ENCODE results near the gene TMEM208.
A peak's percentile ranks its signal among the peaks of the same experiment; 100 is the strongest.

Gene TMEM208

DNA sequence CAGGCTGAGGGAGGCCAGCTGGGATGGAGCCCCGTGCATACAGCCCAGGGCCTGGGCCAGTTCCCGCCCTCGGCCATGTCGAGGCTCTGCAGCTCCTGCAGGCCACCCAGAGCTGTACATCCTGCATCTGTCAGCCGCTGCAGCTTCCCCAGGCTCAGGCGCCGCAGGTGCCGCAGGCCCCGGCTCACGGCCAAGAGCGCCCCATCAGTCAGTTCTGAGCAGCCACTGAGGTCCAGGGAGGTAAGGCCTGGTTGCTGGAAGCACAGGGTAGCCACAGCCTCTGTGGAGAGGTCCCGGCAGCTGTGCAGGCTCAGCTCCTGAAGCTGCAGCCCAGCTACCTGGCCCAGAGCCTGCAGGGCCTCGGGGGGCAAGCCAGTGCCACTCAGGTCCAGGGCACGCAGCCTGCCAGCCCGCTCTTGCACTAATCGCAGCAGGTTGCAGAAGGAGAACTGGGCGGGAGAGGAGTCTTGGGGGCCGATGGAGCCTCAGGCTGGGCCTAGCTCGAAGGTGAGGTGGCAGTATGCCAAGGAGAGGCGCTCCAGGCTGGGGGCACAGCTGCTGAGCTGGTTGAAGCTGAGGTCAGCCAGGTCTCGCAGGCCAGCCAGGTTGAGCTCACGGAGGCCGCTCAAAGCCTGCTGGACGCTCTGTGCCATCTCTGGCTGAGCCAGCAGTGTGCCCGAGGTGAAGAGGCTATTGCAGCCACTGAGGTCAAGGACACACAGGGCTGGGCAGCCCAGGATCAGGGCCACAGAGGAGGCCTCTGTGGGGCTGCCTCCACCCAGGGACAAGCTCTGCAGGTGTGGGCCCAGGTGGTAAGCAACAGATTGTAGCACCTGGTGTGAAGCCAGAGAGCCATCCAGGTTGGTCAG is 16.6 kb upstream of the TMEM208 start:
- DNase-seq, result no peak

DNA sequence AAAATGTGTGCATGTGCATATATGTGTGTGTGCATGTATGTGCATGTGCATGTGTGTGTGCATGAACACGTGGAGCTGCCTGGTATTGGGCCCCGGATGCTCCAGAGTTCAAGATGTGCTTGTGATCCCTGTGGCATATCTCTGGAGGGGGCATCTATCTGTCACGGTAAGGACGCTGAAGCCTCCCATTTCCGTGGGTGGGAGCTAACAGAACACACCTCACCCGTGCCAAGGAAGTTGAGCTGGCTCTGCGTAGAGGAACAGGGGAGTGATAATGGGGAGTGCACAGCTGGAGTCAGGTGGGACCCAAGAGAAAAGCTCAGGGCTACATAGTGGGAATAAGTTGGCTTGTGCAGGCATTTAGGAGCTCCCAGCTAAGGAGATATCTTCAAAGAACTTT is 15.3 kb upstream of the TMEM208 start:
- DNase-seq, result no peak

DNA sequence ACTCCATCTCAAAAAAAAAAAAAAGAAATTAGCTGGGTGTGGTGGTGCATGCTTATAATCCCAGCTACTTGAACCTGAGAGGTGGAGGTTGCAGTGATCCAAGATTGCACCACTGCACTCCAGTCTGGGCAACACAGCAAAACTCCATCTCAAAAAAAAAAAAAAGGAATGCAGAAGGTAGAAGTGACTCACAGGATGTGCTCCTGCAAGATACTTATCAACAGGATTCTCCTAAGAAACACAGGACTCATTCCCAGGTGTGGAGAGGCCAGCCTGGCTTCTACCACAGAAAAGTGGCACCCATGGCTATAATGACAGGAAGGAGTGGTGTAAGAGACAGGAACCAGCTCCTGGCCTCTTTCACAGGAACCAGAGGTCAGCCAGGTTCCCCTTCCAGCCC is 14.2 kb upstream of the TMEM208 start:
- DNase-seq, result no peak

DNA sequence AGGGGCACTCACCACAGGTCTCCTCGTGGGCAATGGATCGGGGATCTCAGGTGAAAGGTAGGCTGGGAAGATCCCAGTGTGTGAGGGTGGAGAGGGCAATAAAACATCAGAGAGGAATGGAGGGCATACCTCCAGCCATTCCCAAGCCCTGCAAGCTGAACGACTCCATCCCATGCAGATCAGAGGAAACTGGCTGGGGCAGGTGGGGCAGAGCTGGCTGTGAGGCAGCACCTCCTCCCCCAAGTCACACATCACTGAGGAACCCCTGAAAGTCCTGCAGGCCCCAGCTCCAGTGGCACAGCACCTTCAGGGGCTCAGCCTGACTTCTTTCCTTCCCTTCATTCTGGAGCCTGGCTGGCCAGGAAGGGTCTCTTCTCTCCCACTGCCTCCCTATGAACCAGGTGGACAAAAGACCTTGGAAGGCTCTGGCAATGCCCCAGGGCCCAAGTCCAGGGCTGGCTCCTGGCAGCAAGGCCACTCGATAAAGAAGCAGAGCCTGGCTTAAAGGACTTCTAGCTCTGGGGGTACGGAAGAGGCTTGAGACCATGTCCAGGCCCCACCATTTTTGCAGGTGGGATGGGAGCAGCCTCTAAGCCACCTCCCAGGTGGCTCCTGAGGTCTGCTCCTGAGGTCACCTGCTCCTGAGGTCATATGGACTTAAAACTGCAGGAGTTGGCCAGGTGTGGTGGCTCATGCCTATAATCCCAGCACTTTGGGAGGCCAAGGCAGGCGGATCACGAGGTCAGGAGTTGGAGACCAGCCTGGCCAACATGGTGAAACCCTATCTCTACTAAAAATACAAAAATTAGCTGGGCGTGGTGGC is 13.5 kb upstream of the TMEM208 start:
- DNase-seq, result no peak

DNA sequence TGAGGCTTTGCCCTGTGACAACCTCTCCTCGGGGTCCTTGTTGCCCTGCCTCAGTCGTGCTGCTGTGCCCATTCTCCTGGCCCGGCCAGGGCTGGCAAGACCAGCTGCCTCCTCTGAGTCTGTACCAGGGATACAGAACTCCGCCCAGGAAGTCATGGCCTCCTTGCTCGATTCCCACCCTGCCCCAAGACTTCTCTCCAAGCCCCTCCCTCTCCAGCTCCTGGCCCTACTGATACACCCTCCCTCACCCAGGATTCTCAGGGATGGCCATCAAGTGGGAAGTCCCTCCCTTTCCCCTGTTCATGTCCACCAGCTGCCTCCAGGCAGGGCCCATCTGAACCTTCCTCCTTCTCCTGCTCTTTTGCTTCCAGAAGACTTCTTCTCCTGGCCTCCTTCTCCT is 11.2 kb upstream of the TMEM208 start:
- DNase-seq, result no peak

DNA sequence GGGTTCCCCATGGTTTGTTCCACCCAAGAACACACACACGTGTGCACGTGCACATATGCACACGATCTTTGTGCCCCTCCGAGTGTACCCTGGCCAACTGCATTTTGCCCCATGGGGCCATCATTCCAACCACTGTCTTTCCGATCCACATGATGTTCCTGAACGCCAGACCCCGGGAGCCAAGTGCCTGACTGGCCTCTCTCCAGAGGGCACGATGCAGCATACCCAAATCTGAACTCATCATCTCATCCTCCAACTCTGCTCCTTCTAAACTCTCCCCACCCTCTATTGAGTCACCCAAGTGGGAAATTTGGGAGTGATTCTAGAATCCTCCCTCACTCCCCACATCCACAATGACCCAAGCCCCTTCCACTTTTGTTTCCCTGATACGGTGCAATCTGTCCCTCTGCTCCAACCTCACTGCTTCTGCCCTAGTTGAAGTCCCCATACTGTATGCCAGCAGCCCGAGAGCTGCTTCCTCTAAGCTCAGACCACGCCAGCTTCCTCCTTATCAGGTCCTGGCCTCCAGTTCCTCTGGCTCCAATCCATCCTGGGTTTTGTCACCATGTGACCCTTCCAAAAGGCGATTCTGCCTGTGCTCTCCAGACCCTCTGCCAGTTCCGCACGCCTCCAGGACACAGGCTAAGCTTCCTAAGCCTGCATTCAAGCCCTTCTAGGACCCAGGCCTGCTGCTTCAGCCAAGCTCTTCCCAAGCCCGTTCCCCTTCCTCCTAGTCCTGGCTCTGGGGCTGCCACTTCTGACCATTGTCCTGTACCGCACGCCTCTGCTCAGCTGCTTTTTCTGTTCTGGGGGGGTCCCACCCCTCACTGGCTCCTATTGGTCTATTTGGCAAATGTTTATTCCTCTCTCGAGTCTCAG is 10.1 kb upstream of the TMEM208 start:
- peak; percentile 90 for DNase-seq

DNA sequence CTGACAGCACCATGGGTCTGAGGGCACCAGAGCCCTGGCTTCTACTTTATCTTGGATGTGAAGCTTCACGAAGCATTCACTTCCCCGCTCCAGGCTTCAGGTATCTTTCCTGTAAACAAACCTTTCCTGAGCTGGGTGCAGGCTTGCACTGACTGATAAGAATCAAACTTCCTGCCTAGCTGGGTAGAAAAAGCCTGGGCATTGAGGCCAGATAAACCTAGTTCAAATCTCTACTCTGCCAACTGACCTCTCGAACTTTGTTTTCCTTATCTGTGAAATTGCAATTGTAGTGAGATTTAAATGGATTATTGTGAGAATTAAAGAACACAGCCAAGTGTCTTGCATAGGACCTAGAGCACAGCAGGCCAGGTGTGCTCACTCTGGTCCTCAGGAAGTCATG is 2.9 kb upstream of the TMEM208 start:
- DNase-seq, result no peak

DNA sequence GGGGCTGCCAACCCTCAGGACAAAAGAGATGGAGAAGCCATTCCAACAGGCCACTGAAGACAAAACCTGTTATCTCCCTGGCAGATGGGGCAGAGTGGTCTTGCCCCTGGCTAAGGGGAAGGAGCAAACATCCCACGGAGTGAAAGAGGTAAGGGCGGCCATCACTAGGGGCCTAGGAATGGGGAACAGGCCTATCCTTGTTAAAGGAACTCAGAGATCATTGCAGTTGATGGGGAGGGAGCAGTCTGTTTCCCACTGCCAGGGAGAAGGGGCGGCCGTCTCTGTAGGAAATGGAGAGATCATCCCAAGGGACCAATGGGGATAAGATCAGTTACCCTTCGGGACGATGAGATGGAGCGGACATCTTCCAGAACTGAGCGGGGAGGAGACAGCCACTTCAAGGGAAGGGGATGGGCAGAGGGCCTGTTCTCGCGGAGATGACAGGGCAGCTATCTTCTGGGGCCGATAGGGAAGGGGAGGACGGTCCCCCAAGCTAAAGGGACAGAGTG is 581 bp upstream of the TMEM208 start:
- no peak for DNase-seq

DNA sequence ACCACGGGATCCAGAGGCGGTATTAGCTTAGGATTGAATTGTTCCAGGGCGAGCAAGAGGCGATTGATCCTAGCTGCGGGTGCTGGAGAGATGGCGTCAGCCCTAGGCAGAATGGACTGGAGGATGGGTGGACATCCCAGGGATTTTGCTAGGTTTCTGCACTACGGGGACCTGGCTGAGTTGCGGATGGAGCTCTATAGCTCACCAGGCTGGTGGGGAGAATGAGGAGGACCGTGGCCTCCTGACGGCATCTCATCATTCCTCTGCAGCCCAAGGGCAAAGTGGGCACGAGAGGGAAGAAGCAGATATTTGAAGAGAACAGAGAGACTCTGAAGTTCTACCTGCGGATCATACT is 614 bp downstream of the TMEM208 start:
- no peak for DNase-seq

DNA sequence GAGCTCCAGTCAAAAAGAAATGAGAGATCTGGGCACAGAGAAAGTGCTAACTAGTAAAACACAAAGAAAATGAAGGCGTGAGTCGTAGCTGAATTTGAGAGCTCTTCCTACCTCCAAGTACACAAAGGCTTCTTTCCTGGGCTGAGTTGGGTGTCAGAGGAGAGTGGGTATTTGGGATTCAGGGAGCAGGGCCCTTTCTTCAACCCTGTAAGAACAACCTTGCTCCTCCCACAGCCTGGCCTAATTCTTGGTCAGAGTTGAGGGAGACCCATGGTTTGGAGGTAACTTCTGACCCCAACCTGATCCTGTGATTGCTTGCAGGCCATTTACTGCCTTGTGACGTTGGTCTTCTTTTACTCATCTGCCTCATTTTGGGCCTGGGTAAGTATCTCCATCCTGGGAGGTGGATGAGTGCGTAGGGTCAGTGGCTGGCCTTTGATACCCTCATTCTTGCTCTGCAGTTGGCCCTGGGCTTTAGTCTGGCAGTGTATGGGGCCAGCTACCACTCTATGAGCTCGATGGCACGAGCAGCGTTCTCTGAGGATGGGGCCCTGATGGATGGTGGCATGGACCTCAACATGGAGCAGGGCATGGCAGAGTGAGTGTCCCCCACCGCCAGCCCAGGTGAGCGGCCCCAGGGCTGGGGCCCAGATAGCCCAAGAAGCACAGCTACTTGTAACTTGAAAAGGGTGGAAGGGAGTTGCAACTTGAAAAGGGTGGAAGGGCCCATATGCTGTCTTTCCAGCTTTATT is 1.3 kb downstream of the TMEM208 start:
- no peak for DNase-seq

DNA sequence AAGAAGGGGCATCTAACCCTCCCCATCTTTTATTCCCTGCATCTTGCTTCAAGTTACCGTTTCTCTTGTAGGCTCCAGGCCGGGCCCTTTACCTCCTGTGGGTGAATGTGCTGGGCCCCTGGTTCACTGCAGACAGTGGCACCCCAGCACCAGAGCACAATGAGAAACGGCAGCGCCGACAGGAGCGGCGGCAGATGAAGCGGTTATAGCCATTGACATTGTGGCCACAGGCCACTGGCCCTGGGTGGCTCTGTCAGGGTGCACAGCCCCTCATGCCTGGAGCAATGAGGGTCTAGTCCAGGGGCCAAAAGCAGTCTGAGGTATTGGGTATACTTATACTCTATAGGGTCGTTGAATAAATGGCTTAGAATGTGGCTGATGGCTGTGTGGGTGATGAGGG is 2.0 kb downstream of the TMEM208 start:
- no peak for DNase-seq

DNA sequence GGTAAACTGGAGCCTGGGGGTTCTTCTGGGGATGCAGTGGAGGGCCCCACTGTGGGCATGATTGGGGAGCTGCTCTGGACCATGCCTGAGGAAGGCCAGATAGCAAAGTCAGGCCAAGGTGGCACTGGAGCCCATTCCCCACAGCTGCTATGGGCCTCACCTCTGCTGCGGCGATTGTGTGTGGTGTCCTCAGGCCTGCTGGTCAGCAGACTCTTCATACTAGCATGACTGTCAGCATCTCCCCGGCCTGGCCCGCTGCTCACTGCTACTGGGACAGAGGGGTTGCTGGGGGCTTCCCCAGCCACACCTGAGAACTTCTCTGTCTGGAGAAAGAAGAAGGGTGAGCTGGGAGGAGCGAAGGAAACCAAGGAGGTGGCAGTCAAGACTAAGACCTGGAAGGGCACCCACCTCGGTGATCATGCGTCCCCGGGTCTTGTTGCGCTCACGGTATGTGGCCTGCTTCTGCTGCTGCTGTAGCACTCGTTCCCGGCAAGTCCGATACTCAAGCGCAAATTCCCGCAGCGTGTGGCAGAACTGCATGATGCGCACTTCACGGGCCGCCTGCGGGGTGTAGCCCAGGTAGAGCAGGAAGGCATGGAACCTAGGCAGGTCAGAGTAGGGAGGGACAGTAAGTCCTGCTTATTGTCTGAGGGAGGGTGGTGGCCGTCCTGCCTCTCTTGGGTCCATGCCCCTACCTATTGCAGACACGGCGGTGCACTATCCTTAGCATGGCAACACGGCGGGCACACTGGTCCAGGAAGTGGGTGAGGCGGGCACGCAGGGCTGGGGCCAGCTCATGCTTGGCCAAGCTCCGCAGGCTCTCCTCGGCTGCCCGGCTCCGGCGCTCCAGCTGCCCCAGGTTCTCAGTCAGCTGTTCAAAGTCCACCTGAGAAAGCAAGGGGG is 3.2 kb downstream of the TMEM208 start:
- no peak for DNase-seq

DNA sequence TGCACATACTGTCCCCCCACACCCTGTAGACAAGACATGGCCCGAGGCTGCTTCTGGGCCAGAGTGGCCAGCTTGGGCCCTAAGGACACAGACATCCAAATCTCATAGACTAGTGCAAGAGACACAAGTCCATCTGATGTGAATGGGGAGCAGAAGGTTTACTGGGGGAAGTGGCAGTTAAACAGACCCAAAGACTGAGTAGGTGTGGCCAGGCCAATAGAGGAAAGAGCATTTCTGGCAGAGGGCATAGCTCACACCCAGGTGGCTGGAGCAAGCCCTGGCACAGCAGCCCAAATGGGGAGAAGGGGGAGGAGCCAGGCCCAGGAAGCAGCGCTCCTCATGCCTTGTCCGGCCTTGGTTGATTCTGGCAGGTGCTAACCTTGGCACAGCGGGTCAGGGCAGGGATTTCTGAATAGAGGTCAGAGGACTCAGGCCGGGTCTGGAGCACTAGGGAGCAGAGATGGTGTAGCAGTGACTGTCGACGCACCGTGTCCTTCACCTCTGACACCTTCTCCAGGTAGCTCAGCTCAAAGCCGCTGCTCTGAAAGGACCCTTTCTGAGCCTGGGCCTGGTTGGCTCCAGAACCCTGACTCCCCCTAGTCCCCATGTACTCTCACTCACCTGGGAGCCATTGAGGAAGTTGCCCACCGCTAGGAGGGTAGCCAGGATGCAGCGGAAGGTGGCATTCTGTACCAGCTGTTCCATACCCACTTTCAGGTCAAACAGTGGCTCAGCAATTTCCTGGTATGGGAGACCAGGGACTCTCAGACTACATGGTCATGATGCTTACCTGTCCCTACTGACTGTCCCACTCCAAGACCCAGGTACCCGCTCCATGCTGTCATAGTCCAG is 4.1 kb downstream of the TMEM208 start:
- DNase-seq, result no peak

DNA sequence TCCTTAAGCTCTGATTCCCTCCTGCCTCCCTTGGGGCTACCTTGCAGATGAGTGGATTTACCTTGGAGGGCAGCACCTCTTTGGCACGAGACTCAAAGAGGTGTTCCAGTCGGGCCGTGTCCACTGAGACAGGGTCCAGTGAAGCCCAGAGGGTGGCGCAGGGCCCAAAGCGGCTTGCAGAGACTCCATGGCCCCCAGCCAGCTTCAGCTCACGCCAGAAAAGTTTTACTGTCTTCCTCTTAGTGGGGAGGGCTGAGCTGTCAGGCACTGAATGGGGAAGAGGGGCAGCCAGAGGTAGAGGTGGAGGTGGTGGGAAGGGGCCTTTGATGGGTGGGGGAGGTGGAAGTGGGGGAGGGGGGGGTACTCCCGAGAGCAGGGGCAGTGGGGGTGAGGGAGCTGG is 6.7 kb downstream of the TMEM208 start:
- DNase-seq, result no peak

DNA sequence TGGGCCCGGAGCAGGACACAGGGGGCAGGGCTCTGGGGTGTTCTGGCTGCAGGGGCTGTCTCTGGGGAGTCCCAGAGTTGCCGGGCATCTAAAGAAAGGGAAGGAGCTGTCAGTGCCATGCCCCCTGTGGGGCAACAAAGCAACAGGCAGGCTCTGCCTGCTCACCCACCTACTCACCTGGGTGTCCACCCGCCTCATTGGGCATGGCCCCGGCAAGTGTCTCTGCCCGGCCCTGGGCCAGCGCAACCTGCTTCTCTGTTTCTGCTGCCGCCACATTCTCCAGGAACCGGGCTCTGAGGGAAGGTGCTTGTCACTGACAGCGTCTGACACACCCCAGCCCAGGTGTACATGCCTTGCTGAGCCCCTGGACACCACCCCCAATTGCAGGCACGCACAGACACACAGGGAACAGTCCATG is 7.3 kb downstream of the TMEM208 start:
- no peak for DNase-seq

DNA sequence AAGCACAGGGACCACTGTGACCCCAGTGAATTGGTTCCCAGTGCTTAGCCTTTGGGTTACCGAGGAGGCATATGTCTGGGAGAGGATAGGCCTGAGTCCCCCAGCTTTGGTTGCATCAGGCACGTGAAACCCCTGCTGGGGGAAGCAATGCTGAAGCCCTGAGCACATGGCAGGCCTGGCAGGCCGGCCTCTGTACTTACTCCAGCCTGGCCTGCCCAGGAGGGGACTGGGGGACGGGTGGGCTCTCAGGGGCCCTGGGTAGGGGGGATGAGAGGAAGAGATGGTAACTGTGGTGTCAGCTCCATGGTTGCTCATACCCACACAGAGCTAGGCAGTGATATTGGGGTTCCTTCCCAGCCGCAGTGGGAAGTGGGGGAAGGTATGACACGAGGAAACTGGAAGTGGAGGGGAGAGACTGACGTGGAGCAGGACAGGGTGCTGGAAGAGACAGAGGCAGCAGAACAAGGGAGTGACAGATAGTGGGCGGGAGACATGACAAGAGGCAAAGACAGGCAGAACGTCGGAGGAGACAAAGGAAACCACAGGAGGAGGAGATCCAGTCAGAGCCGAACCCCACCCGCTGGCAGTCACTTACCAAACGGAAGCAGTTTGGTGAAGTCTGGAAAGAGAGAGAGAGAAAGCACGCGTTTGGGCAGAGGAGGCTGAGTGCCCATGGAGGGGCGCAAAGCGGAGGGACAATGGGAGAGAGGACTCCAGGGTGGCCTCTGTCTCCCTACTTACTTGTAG is 9.1 kb downstream of the TMEM208 start:
- DNase-seq, result peak; percentile 80

DNA sequence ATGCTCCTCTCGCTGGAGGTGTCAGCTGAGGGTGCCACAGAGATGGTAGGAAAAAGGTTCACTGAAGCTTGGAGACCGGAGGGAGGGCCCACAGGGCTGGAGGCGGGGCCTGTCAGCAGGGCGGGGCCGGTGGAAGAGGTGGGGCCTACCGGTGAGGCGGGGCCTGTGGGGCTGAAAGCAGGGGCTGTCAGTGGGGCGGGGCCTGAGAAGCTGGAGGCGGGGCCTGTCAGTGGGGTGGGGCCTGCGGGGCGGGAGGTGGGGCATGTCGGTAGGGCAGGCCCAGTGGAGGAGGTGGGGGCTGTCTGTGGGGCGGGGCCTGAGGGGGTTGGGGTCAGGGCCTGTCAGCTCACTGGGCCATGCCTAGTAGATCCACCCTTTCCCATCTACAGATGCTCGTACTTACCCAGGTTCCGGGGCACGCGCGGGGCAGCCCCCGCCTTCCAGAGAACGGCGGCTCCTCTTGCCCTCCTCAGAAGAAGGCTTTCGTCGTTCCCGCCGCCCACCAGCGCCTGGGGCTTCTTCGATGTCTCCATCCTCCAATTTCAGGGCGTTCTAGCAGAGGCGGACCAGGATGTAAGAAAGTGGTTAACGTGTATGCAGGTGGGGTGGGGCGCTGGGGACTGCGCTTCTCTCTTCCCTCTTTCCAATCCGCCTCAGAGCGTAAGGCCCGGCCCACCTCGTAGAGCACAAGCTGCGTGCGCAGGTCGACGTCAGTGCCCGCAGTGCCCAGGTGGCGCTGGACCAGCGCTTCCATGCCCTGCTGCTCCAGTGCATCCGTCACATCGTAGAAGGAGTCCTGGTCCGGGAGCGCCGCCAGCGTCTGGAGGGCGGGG is 9.8 kb downstream of the TMEM208 start:
- DNase-seq, result peak; percentile 92
